Sigmoid colon (tissue), 3 donors: ENCODE measurements around the gene SERTAD1.

ENCODE experiments used
- POLR2A ChIP-seq, 2 donors: fragments of 450-650 bp; IDR thresholded peaks; one replicate each; pipeline ENCODE4 v1.6.1; 2016; ENCODE audit warnings: antibody characterized with exemption in 2 of 2, mild to moderate bottlenecking in 2 of 2, moderate library complexity in 2 of 2
- TF ChIP-seq, protein P1 (sequence below), 4 experiments: fragments of 450-650 bp in 3 of 4; fragments of 200-600 bp in 1 of 4; IDR thresholded peaks; one replicate each; pipeline ENCODE4 v1.5.1; 2016 to 2019; ENCODE audit warnings: antibody characterized with exemption in 4 of 4, mild to moderate bottlenecking in 3 of 4, moderate library complexity in 2 of 4

DNA sequence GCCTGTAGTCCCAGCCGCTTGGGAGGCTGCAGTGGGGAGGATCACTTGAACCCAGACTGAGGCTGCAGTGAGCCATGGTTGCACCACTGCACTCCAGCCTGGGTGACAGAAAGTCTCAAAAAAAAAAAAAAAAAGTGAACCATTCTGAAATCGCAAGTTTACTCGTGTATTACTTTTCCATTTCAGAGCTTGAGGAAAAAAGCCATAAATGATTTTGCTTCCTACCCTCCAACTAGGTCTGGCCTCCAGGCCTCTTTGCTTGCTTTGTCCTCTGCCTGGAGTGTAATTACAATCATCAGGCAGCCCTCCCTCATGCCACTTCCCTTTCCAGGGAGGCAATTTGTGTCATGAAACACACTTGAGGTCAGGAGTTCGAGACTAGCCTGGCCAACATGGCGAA lies 31.3 kb upstream of the SERTAD1 start:
- TF ChIP-seq, protein P1, sequence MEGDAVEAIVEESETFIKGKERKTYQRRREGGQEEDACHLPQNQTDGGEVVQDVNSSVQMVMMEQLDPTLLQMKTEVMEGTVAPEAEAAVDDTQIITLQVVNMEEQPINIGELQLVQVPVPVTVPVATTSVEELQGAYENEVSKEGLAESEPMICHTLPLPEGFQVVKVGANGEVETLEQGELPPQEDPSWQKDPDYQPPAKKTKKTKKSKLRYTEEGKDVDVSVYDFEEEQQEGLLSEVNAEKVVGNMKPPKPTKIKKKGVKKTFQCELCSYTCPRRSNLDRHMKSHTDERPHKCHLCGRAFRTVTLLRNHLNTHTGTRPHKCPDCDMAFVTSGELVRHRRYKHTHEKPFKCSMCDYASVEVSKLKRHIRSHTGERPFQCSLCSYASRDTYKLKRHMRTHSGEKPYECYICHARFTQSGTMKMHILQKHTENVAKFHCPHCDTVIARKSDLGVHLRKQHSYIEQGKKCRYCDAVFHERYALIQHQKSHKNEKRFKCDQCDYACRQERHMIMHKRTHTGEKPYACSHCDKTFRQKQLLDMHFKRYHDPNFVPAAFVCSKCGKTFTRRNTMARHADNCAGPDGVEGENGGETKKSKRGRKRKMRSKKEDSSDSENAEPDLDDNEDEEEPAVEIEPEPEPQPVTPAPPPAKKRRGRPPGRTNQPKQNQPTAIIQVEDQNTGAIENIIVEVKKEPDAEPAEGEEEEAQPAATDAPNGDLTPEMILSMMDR (IDR thresholded peaks at IDR 0.05), result no peak
- no peak for TF ChIP-seq POLR2A (IDR thresholded peaks at IDR 0.05)
